GM12801 (cell line): ENCODE data around the gene PGAP2.

Experiments used
- CTCF ChIP-seq: IDR thresholded peaks from one replicate; pipeline ENCODE4 v1.5.1; 2011; ENCODE audit warnings: control low read depth; ENCODE audit not compliant: insufficient read length; ENCODE audit errors: extremely low read depth

The PGAP2 gene

DNA sequence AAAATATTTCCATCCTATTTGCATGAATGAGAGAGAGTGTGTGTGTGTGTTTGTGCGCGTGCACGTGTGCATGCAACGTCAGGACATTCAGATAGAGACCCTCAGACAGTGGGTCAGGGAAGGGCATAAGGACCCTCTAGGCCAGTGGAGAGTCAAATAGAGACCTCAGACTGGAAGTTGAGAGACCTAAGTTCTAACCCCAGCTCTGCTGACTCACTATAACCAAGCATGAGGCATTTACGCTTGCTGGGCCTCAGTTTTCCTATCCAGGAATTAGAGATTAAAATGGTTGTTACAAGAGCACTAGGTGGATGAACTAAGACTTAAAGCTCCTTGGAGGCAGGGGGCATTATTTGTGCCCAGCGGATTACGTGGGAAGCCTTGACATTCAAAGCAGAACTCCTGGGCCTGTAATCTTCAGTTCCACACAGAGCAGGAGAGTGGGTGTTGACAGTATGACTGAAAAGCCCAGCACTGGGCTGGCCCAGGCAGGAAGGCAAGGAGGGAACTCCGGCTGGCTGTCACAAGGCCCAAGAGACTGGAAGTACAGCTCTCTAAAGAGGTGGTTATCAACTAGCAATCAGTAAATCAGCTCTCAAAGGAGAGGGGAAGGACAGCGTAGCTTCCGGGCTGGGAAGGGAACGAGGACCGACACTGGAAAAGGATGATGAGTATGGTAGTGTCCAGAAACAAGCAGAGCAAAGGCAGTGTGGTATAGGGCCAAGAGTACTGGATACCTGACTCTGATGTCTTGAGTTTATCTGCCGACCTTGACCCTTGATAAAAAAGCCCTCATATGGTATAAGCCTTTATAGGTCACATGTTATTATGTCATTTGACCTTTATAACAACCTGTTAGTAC lies 23.2 kb downstream of the PGAP2 start:
- TF ChIP-seq CTCF: no peak

- TF ChIP-seq CTCF: no peak
These were observed 24.5 kb downstream of the PGAP2 start for GRCh38 chr11:3832816-3833215.

GRCh38 chr11:3833449-3833848 lies 25.1 kb downstream of the PGAP2 start:
- no peak for TF ChIP-seq CTCF

DNA sequence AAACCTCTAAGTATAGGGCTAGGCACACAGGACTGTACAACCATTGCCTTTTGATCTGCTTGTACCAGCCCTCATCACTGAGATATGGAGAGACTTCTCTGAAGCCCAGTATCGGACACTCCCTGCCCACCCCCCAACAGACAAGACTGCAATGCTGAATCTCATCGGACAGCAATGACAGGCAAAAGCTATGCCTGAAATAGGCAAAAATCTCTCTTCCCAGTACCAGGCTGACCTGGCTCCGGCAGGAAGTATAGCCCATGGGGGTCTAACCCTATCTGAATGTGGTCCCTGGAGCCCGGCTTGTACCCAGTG lies 25.9 kb downstream of the PGAP2 start:
- no peak for TF ChIP-seq CTCF

- TF ChIP-seq CTCF: no peak
These were observed 26.5 kb downstream of the PGAP2 start for GRCh38 chr11:3834664-3835461.

DNA sequence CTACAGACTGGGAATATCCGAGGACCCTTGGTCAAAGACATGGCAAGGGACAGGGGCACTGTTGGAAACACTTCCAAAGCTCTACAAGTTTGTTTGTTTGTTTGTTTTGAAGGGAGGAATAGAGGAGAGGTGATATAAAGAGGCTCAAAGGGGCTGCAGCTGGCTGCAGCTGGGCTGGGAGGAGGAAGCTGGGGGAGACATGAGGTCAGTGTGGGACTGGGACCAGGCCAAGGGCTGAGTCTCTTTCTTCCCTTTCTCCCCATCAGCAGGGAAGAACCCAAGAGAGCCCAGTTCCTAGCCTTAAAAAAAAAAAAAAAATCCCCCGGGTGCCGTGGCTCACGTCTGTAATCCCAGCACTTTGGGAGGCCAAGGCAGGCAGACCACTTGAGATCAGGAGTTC lies 27.4 kb downstream of the PGAP2 start:
- no peak for TF ChIP-seq CTCF

GRCh38 chr11:3836903-3837302 lies 28.5 kb downstream of the PGAP2 start:
- TF ChIP-seq CTCF: no peak
